ENCODE measurements around the gene LARP4B.
A peak's percentile ranks its signal among the peaks of the same experiment; 100 is the strongest.
"Not testable (repeated sequence)": the region's sequence is repeated elsewhere in the genome, so short reads cannot be mapped to it uniquely, and the experiment has no call there.

Gene LARP4B

GRCh38 chr10:943334-944033 lies 12.0 kb upstream of the LARP4B start:
- H3K4me1 ChIP-seq (ENCODE audit: control insufficient read depth, insufficient read depth, low read length, unreplicated experiment) = peaks cover 7% of the 10 kb centered on the region
- no peaks in the 10 kb centered on the region for H3K79me2 ChIP-seq (ENCODE audit: control insufficient read depth, insufficient read depth, low read length, unreplicated experiment)
- no peaks in the 10 kb centered on the region for H3K36me3 ChIP-seq (ENCODE audit: insufficient read depth, low read length)
- no peak overlapping the region for H3K27ac ChIP-seq (ENCODE audit: low read depth, low read length)
- H3K27me3 ChIP-seq (ENCODE audit: insufficient read depth, low read length) = no peaks in the 10 kb centered on the region
- no peak overlapping the region for H3K4me3 ChIP-seq (ENCODE audit: low read depth, low read length)
- H2AFZ ChIP-seq (ENCODE audit: low read length, unreplicated experiment) = no peak overlapping the region

- no peak overlapping the region for H3K27ac ChIP-seq (ENCODE audit: low read depth, low read length)
- no peak overlapping the region for H3K4me3 ChIP-seq (ENCODE audit: low read depth, low read length)
- no peaks in the 10 kb centered on the region for H3K27me3 ChIP-seq (ENCODE audit: insufficient read depth, low read length)
- no peak overlapping the region for H2AFZ ChIP-seq (ENCODE audit: low read length, unreplicated experiment)
- no peaks in the 10 kb centered on the region for H3K36me3 ChIP-seq (ENCODE audit: insufficient read depth, low read length)
- peaks cover under 1% of the 10 kb centered on the region for H3K4me1 ChIP-seq (ENCODE audit: control insufficient read depth, insufficient read depth, low read length, unreplicated experiment)
- no peaks in the 10 kb centered on the region for H3K79me2 ChIP-seq (ENCODE audit: control insufficient read depth, insufficient read depth, low read length, unreplicated experiment)
Observed at GRCh38 chr10:938941-939678, 7.6 kb upstream of the LARP4B start.

- no peak overlapping the region for H2AFZ ChIP-seq (ENCODE audit: low read length, unreplicated experiment)
- H3K36me3 ChIP-seq (ENCODE audit: insufficient read depth, low read length) = no peaks in the 10 kb centered on the region
- no peak overlapping the region for H3K27ac ChIP-seq (ENCODE audit: low read depth, low read length)
- H3K4me3 ChIP-seq (ENCODE audit: low read depth, low read length) = no peak overlapping the region
- no peaks in the 10 kb centered on the region for H3K27me3 ChIP-seq (ENCODE audit: insufficient read depth, low read length)
- peaks cover 14% of the 10 kb centered on the region for H3K79me2 ChIP-seq (ENCODE audit: control insufficient read depth, insufficient read depth, low read length, unreplicated experiment)
- peaks cover 3% of the 10 kb centered on the region for H3K4me1 ChIP-seq (ENCODE audit: control insufficient read depth, insufficient read depth, low read length, unreplicated experiment)
Observed at GRCh38 chr10:934746-935406, 3.4 kb upstream of the LARP4B start.

- H3K27ac ChIP-seq (ENCODE audit: low read depth, low read length); H2AFZ ChIP-seq (ENCODE audit: low read length, unreplicated experiment): not testable (repeated sequence)
- H3K79me2 ChIP-seq (ENCODE audit: control insufficient read depth, insufficient read depth, low read length, unreplicated experiment) = peaks cover 21% of the 10 kb centered on the region
Observed at GRCh38 chr10:934165-934564, 2.7 kb upstream of the LARP4B start.

GRCh38 chr10:932589-932988 lies 1.1 kb upstream of the LARP4B start:
- Histone ChIP-seq H3K27ac (ENCODE audit: low read depth, low read length) (no peak overlapping the region), H2AFZ (ENCODE audit: low read length, unreplicated experiment) (no peak overlapping the region), H3K27me3 (ENCODE audit: insufficient read depth, low read length) (no peaks in the 10 kb centered on the region), H3K36me3 (ENCODE audit: insufficient read depth, low read length) (no peaks in the 10 kb centered on the region), H3K4me1 (ENCODE audit: control insufficient read depth, insufficient read depth, low read length, unreplicated experiment) (peaks cover 16% of the 10 kb centered on the region), H3K79me2 (ENCODE audit: control insufficient read depth, insufficient read depth, low read length, unreplicated experiment) (peaks cover 37% of the 10 kb centered on the region), H3K4me3 (ENCODE audit: low read depth, low read length) (peak overlapping the region; percentile 45; the same call in 1 of the 2 replicates)

More at GRCh38 chr10:934165-934564, 2.7 kb upstream of the LARP4B start:
- not testable (repeated sequence) for H3K4me3 ChIP-seq (ENCODE audit: low read depth, low read length); H3K27me3 ChIP-seq (ENCODE audit: insufficient read depth, low read length); H3K4me1 ChIP-seq (ENCODE audit: control insufficient read depth, insufficient read depth, low read length, unreplicated experiment); H3K36me3 ChIP-seq (ENCODE audit: insufficient read depth, low read length)

- Histone ChIP-seq H3K27ac (ENCODE audit: low read depth, low read length) (peak overlapping the region; percentile 78; the same call in 1 of the 2 replicates), H3K79me2 (ENCODE audit: control insufficient read depth, insufficient read depth, low read length, unreplicated experiment) (peaks cover 55% of the 10 kb centered on the region), H3K4me3 (ENCODE audit: low read depth, low read length) (peak overlapping the region; percentile 94), H3K36me3 (ENCODE audit: insufficient read depth, low read length) (no peaks in the 10 kb centered on the region), H2AFZ (ENCODE audit: low read length, unreplicated experiment) (no peak overlapping the region), H3K4me1 (ENCODE audit: control insufficient read depth, insufficient read depth, low read length, unreplicated experiment) (peaks cover 20% of the 10 kb centered on the region), H3K27me3 (ENCODE audit: insufficient read depth, low read length) (no peaks in the 10 kb centered on the region)
Observed at GRCh38 chr10:930625-931325, 730 bp downstream of the LARP4B start.

GRCh38 chr10:929960-930624 lies 1.4 kb downstream of the LARP4B start:
- Histone ChIP-seq H3K4me3 (ENCODE audit: low read depth, low read length) (peak overlapping the region; percentile 94), H3K4me1 (ENCODE audit: control insufficient read depth, insufficient read depth, low read length, unreplicated experiment) (peaks cover 20% of the 10 kb centered on the region), H3K27me3 (ENCODE audit: insufficient read depth, low read length) (no peaks in the 10 kb centered on the region), H3K27ac (ENCODE audit: low read depth, low read length) (peak overlapping the region; percentile 30; the same call in 1 of the 2 replicates), H3K36me3 (ENCODE audit: insufficient read depth, low read length) (no peaks in the 10 kb centered on the region), H3K79me2 (ENCODE audit: control insufficient read depth, insufficient read depth, low read length, unreplicated experiment) (peaks cover 61% of the 10 kb centered on the region), H2AFZ (ENCODE audit: low read length, unreplicated experiment) (no peak overlapping the region)

GRCh38 chr10:927131-927530 lies 4.4 kb downstream of the LARP4B start:
- Histone ChIP-seq H3K4me1 (ENCODE audit: control insufficient read depth, insufficient read depth, low read length, unreplicated experiment) (peaks cover 22% of the 10 kb centered on the region), H3K27me3 (ENCODE audit: insufficient read depth, low read length) (no peaks in the 10 kb centered on the region), H3K36me3 (ENCODE audit: insufficient read depth, low read length) (peaks cover 3% of the 10 kb centered on the region; the same call in 1 of the 2 replicates), H3K4me3 (ENCODE audit: low read depth, low read length) (no peak overlapping the region), H2AFZ (ENCODE audit: low read length, unreplicated experiment) (no peak overlapping the region), H3K79me2 (ENCODE audit: control insufficient read depth, insufficient read depth, low read length, unreplicated experiment) (peaks cover 91% of the 10 kb centered on the region), H3K27ac (ENCODE audit: low read depth, low read length) (no peak overlapping the region)

- peaks cover 31% of the 10 kb centered on the region for H3K4me1 ChIP-seq (ENCODE audit: control insufficient read depth, insufficient read depth, low read length, unreplicated experiment)
- no peak overlapping the region for H3K27ac ChIP-seq (ENCODE audit: low read depth, low read length)
- peaks cover 99% of the 10 kb centered on the region for H3K79me2 ChIP-seq (ENCODE audit: control insufficient read depth, insufficient read depth, low read length, unreplicated experiment)
- no peak overlapping the region for H2AFZ ChIP-seq (ENCODE audit: low read length, unreplicated experiment)
- no peaks in the 10 kb centered on the region for H3K27me3 ChIP-seq (ENCODE audit: insufficient read depth, low read length)
- H3K36me3 ChIP-seq (ENCODE audit: insufficient read depth, low read length) = peaks cover 3% of the 10 kb centered on the region; the same call in 1 of the 2 replicates
- H3K4me3 ChIP-seq (ENCODE audit: low read depth, low read length) = no peak overlapping the region
Observed at GRCh38 chr10:926075-926698, 5.3 kb downstream of the LARP4B start.
